Activated T-helper 1 cell treated with anti-CD3 and anti-CD28 coated beads, Interleukin-2, amount 50 U/mL, for 16 hours (primary cell): ENCODE results near the gene IL2RA.

Experiments used
- DNase-seq, 2 donors: peaks; one replicate each; pipeline ENCODE4 v3.0.0-alpha.2; 2020; ENCODE audit warnings: low read depth in 1 of 2, low spot score in 1 of 2

IL2RA gene

GRCh38 chr10:6059506-6059905, 2.7 kb downstream of the IL2RA start:
- DNase-seq: no peak

- DNase-seq: no peak
Measured at GRCh38 chr10:6058682-6059475, 3.3 kb downstream of the IL2RA start.

GRCh38 chr10:6056411-6057135, 5.6 kb downstream of the IL2RA start:
- DNase-seq: no peak

GRCh38 chr10:6055929-6056328, 6.2 kb downstream of the IL2RA start:
- no peak for DNase-seq

- DNase-seq: no peak
Measured at GRCh38 chr10:6054884-6055283, 7.3 kb downstream of the IL2RA start.

GRCh38 chr10:6053816-6054631, 8.1 kb downstream of the IL2RA start:
- no peak for DNase-seq

- no peak for DNase-seq
Measured at GRCh38 chr10:6053303-6053702, 8.9 kb downstream of the IL2RA start.

GRCh38 chr10:6052247-6053221, 9.6 kb downstream of the IL2RA start:
- peak; percentile 41 to 76 for DNase-seq

- DNase-seq: peak; percentile 67 to 88
Measured at GRCh38 chr10:6050801-6051445, 11.2 kb downstream of the IL2RA start.

GRCh38 chr10:6049031-6049400, 13.2 kb downstream of the IL2RA start:
- no peak for DNase-seq

GRCh38 chr10:6048281-6049030, 13.7 kb downstream of the IL2RA start:
- no peak for DNase-seq

- DNase-seq: no peak
Measured at GRCh38 chr10:6047847-6048246, 14.3 kb downstream of the IL2RA start.

- no peak for DNase-seq
Measured at GRCh38 chr10:6046773-6047611, 15.2 kb downstream of the IL2RA start.

- no peak for DNase-seq
Measured at GRCh38 chr10:6045878-6046772, 16.0 kb downstream of the IL2RA start.

- DNase-seq: no peak
Measured at GRCh38 chr10:6045314-6045848, 16.8 kb downstream of the IL2RA start.

GRCh38 chr10:6044751-6045313, 17.3 kb downstream of the IL2RA start:
- no peak for DNase-seq

GRCh38 chr10:6044060-6044459, 18.1 kb downstream of the IL2RA start:
- DNase-seq: no peak
